CD4-positive, alpha-beta T cell treated with Interleukin-4 for 1 hour (primary cell): Measurements from ENCODE around the gene RGS7BP.

ENCODE experiments used
- DNase-seq, 2 donors: peaks; one replicate each; pipeline ENCODE4 v3.0.0-alpha.2; 2020 to 2022

The RGS7BP gene

GRCh38 chr5:64637144-64637543 is 131.3 kb downstream of the RGS7BP start:
- no peak for DNase-seq

DNA sequence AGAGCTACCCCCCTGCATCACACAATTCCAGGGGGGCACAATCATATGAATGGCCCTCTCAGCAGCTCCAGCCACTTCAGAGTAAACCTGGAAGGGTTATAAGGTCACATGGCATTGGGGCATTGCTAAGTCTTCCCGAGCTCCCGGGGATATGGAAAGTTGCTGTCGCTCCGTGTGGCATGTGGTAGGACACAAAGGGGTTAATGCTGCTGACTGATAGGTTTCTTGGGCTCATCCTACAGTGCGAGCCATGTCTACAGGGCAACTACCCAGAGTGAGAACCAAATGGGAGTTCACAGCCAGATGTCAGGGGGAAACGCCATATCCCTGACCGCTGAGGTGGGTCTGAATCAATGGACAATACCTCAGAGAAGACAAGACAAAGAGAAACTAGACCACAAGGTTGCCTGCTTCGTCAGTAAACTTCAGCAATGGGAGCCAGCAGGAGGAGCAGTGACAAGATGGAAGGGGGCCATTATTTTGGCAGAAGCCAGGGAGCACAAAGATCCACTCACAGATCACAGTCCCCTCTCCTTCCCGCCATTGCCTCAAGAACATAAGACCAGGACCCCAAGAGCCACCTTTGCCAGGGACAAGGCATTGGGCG is 132.1 kb downstream of the RGS7BP start:
- DNase-seq, result no peak

- no peak for DNase-seq
These were observed 139.0 kb downstream of the RGS7BP start for GRCh38 chr5:64644831-64645230.

GRCh38 chr5:64646169-64646568 is 140.4 kb downstream of the RGS7BP start:
- DNase-seq, result no peak

GRCh38 chr5:64649512-64649911 is 143.7 kb downstream of the RGS7BP start:
- DNase-seq, result no peak

GRCh38 chr5:64653766-64654560 is 148.1 kb downstream of the RGS7BP start:
- DNase-seq, result no peak

DNA sequence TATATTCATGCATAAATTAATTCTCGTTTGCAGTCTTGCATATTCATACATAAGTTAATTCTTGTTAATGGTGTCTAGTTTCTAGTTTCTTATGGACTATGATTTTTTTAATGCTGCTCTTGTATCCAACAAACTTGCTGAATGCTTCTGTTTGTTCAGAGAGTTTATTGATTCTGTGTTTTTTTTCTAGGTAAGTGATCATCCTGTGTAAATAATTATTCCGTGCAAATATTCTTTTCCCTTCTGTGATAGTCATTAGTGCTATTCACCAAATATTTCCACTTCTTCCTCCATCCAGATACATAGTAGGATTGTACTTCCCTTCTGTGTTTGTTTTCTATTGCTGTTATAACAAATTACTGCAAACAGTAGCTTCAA is 148.7 kb downstream of the RGS7BP start:
- DNase-seq, result no peak

GRCh38 chr5:64655596-64655995 is 149.8 kb downstream of the RGS7BP start:
- no peak for DNase-seq

GRCh38 chr5:64659289-64659688 is 153.5 kb downstream of the RGS7BP start:
- no peak for DNase-seq
